ENCODE data around the gene DOK6.

- no peak for TF ChIP-seq POLR2A (IDR thresholded peaks at IDR 0.05; ENCODE audit: low read length)
- no peak for TF ChIP-seq GATA1 (IDR thresholded peaks at IDR 0.05; ENCODE audit: low read depth, low read length)
Observed at GRCh38 chr18:69494841-69495240, 94.2 kb downstream of the DOK6 start.

Measured in erythroblast (primary cell).